ENCODE data around the gene ARHGEF12.

DNA sequence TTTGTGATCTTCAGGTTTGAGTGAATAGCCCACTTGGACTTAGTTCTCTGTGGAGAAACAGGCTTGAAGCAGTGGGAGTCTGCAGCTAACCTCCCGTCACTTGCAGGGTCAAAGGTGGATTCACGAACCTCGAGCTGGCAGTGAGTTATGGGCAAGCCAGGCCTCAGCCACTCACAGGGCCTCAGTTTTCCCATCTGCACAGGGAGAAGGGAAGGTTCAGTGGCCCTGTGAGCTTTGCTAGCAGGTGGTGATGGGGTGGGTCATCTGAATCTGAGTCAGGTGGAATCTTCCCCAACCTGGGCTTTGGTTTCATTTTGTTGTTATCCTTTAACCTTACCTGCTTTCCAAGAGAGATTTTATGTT is 88.7 kb downstream of the ARHGEF12 start:
- TF ChIP-seq, protein P1, sequence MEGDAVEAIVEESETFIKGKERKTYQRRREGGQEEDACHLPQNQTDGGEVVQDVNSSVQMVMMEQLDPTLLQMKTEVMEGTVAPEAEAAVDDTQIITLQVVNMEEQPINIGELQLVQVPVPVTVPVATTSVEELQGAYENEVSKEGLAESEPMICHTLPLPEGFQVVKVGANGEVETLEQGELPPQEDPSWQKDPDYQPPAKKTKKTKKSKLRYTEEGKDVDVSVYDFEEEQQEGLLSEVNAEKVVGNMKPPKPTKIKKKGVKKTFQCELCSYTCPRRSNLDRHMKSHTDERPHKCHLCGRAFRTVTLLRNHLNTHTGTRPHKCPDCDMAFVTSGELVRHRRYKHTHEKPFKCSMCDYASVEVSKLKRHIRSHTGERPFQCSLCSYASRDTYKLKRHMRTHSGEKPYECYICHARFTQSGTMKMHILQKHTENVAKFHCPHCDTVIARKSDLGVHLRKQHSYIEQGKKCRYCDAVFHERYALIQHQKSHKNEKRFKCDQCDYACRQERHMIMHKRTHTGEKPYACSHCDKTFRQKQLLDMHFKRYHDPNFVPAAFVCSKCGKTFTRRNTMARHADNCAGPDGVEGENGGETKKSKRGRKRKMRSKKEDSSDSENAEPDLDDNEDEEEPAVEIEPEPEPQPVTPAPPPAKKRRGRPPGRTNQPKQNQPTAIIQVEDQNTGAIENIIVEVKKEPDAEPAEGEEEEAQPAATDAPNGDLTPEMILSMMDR (IDR thresholded peaks at IDR 0.05) = no peak
- TF ChIP-seq POLR2A (IDR thresholded peaks at IDR 0.05) = no peak

Measured in thyroid gland (tissue), 4 donors.